Skeletal muscle tissue (tissue), 4 donors: Measurements from ENCODE around the gene BNIP3. TPM values are rescaled to one million over a fixed set of nuclear protein-coding genes. Genes with fewer than 3 reads are reported as not detected.

Experiments used
- H3K27ac ChIP-seq: one replicate; pipeline ENCODE4 v1.7.0; 2013; ENCODE audit warnings: mild to moderate bottlenecking, low read depth, low read length, inconsistent platforms
- H3K27me3 ChIP-seq, 3 donors: one replicate each; pipeline ENCODE4 v1.7.0; 2013; ENCODE audit warnings: low read length in 3 of 3; ENCODE audit not compliant: control insufficient read depth in 3 of 3, insufficient read depth in 3 of 3
- H3K36me3 ChIP-seq, 3 donors: one replicate each; pipeline ENCODE4 v1.7.0; 2013; ENCODE audit warnings: low read length in 3 of 3; ENCODE audit not compliant: control insufficient read depth in 3 of 3, insufficient read depth in 3 of 3
- H3K4me1 ChIP-seq, 3 donors: one replicate each; pipeline ENCODE4 v1.7.0; 2013; ENCODE audit warnings: low read length in 3 of 3, mild to moderate bottlenecking in 3 of 3; ENCODE audit not compliant: control insufficient read depth in 3 of 3, insufficient read depth in 3 of 3
- H3K4me3 ChIP-seq, 3 donors: one replicate each; pipeline ENCODE4 v1.7.0; 2013; ENCODE audit warnings: low read length in 3 of 3
- H3K9ac ChIP-seq, 3 donors: one replicate each; pipeline ENCODE4 v1.7.0; 2013; ENCODE audit warnings: low read length in 3 of 3, mild to moderate bottlenecking in 3 of 3, moderate library complexity in 2 of 3, low read depth in 1 of 3
- H3K9me3 ChIP-seq, 3 donors: one replicate each; pipeline ENCODE4 v1.7.0; 2013; ENCODE audit warnings: low read length in 3 of 3; ENCODE audit not compliant: control insufficient read depth in 3 of 3
- total RNA-seq: library from RNA; depleted of rRNA; stranded (reverse); fragments of >200 nt; gene quantifications from one replicate; pipeline ENCODE4 v1.2.3, GENCODE V29; 2014
- donor health status: Osteomylitis.

The BNIP3 gene
- total RNA-seq, 1 donor from 2014 or later, result 20.9 TPM

DNA sequence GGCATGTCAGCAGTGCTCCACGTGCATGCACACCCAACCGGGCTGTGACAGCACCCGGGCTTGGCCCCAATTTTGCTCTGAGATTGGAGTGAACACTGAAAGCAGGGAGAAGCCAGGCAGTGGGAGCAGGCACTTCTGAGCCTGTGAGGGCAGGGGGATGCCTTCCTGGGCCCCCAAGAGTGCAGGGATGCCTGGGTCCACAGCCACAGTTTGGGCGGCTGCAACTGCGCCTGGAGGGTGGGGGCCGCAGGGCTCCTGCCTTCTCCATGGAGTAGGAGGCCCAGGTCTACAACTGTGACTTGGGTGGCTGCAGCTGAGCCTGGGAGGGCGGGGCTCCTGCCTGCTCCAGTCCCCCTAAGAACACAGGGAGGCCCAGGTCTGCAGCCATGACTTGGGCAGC, 37.6 kb upstream of the BNIP3 start:
- Histone ChIP-seq H3K27ac (no peak overlapping the region), H3K27me3 (peaks cover 0 to 6% (median 4%) of the 10 kb centered on the region in 3 donors), H3K4me3 (no peak overlapping the region), H3K4me1 (peaks cover 7 to 11% (median 10%) of the 10 kb centered on the region in 3 donors), H3K9ac (no peak overlapping the region), H3K36me3 (no peaks in the 10 kb centered on the region), H3K9me3 (no peaks in the 10 kb centered on the region)

DNA sequence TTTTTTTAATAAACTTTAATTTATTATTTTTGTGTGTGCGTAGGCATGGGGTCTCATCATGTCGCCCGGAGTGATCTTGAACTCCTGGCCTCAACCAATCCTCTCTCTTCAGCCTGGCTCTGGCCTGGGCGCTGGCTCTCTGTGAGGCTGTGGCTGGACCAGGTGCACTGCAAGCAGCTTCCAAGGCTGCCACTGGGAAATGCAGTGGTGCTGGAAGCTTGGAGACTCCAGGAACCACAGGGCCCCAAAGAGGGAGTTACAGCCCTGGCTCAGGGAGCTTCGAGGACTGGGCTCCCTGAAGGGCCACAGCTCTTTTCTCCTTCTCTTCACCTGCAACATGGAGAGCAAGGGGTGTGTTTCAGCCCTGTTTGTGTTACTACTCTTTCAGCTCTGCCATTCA, 36.7 kb upstream of the BNIP3 start:
- H3K9me3 ChIP-seq, result no peaks in the 10 kb centered on the region
- no peak overlapping the region for H3K4me3 ChIP-seq
- peaks cover 0 to under 1% (median 0%) of the 10 kb centered on the region in 3 donors for H3K27me3 ChIP-seq
- peaks cover 3 to 7% (median 6%) of the 10 kb centered on the region in 3 donors for H3K4me1 ChIP-seq
- H3K36me3 ChIP-seq, result no peaks in the 10 kb centered on the region
- H3K27ac ChIP-seq, result no peak overlapping the region
- H3K9ac ChIP-seq, result no peak overlapping the region

DNA sequence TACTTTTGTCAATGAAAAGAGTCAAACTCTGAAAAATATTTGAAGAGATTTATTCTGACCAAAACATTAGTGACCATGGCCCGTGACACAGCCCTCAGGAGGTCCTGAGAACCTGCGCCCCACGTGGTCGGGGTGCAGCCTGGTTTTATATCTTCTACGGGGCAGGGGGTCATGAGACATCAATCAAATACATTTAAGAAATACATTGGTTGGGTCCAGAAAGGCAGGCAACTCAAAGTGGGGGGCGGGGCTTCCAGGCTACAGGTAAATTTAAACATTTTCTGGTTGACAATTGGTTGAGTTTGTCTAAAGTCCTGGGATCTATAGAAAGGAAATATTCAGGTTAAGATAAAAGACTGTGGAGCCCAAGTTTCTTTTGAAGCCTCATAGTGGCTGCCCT, 34.8 kb upstream of the BNIP3 start:
- no peak overlapping the region for H3K27ac ChIP-seq
- H3K9me3 ChIP-seq, result no peaks in the 10 kb centered on the region
- no peak overlapping the region for H3K4me3 ChIP-seq
- no peak overlapping the region for H3K9ac ChIP-seq
- H3K4me1 ChIP-seq, result peaks cover 0 to 2% (median 1%) of the 10 kb centered on the region in 3 donors
- no peaks in the 10 kb centered on the region for H3K36me3 ChIP-seq
- H3K27me3 ChIP-seq, result no peaks in the 10 kb centered on the region

DNA sequence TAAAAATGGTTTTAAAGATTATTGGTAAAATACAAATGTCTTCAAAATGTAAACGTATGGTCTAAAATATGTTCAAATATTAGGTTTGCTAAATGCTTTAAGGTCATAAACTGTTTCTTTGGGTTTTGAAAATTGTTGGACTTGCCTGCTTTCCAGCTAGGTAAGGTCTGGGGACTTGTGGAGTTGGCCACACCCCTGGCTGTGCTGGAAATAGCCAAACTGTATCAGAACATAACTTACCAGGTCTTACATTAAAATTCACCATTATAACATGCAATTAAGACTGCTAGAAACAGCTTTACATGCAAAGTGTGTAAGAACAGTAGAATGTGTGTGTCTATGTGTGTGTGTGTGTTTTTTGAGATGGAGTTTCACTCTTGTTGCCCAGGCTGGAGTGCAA, 29.7 kb upstream of the BNIP3 start:
- H3K9me3 ChIP-seq, result no peaks in the 10 kb centered on the region
- no peak overlapping the region for H3K4me3 ChIP-seq
- H3K36me3 ChIP-seq, result no peaks in the 10 kb centered on the region
- no peak overlapping the region for H3K9ac ChIP-seq
- peaks cover 0 to 6% (median 3%) of the 10 kb centered on the region in 3 donors for H3K4me1 ChIP-seq
- no peaks in the 10 kb centered on the region for H3K27me3 ChIP-seq
- no peak overlapping the region for H3K27ac ChIP-seq

DNA sequence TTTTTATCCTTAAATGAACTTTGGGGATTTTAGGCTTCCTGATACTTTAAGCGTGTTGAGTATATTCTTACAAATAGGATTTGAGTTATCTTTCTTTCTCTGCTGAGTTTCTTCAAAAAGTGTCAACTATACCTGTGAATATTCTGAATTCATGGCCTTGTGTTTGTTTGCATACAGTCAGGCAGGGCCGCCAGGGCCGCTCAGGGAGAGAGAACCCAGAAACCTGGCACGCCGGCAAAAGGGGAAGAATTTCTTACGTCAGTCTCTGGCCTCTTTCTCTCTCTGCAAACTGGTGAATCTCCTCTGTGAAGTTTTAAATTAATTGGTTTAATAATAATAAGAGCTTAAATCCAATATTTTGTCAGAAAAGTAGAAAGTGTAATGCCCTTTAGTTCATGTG, 29.3 kb upstream of the BNIP3 start:
- H3K4me1 ChIP-seq, result peaks cover 0 to 6% (median 3%) of the 10 kb centered on the region in 3 donors
- no peak overlapping the region for H3K27ac ChIP-seq
- no peak overlapping the region for H3K9ac ChIP-seq
- H3K9me3 ChIP-seq, result no peaks in the 10 kb centered on the region
- H3K27me3 ChIP-seq, result no peaks in the 10 kb centered on the region
- no peaks in the 10 kb centered on the region for H3K36me3 ChIP-seq
- H3K4me3 ChIP-seq, result no peak overlapping the region

DNA sequence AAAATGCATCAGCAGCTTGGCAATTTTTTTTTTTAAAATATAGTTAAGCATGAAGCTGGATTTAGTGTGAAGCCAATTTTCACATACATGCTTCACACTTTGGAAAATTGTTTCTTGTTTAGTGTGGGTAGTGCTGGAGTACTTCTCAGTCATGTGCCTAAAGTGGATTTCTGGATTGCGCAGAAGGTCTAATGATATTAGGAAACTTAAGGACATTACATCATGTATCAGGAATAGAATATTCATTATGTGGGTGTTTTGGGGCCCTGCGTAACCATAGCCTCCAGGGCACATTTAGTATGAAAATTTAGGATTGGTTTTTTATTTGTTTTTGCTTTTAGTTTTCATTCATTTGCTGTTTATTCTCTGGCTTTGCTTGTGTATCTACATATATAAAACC, 28.8 kb upstream of the BNIP3 start:
- Histone ChIP-seq H3K27me3 (no peaks in the 10 kb centered on the region), H3K9ac (no peak overlapping the region), H3K9me3 (no peaks in the 10 kb centered on the region), H3K4me3 (no peak overlapping the region), H3K4me1 (peaks cover 0 to 6% (median 3%) of the 10 kb centered on the region in 3 donors), H3K27ac (no peak overlapping the region), H3K36me3 (no peaks in the 10 kb centered on the region)

DNA sequence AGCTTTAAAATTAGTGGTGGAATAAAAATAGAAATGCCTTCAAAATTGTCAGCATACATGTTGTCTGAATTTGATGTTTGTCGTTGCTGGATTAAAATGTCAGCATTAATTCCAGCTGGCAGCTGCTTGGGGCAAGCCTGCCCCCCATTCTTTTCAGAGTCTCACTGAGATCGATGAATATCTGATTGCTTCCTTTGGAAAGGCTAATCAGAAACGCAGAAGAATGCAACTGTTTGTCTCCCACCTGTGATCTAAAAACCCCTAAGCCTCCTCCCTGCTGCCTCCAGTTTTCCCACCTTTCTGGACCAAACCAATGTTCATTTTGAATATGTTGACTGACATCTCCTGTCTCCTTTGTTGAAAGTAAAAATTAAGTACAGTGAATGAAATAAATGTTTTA, 27.9 kb upstream of the BNIP3 start:
- no peak overlapping the region for H3K9ac ChIP-seq
- H3K36me3 ChIP-seq, result no peaks in the 10 kb centered on the region
- no peak overlapping the region for H3K27ac ChIP-seq
- no peaks in the 10 kb centered on the region for H3K27me3 ChIP-seq
- H3K4me3 ChIP-seq, result no peak overlapping the region
- H3K9me3 ChIP-seq, result no peaks in the 10 kb centered on the region
- H3K4me1 ChIP-seq, result peaks cover 0 to 5% (median 3%) of the 10 kb centered on the region in 3 donors

DNA sequence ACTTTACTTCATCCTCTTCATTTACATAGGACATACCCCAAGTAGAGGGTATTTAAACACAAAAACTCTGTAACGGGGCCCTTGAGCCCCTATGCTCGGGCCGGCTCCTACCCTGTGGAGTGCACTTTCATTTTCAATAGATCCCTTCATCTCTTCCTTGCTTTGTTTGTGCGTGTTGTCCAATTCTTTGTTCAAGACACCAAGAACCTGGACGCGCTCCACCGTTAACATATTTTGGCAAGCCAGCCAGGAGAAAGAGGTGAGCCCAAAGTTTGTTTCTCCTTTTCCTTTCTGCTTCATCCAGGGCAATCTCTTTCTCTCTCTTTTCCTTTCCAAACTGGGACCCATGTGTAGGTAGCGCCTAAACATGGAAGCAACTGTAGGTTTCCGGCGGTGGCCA, 26.0 kb upstream of the BNIP3 start:
- no peaks in the 10 kb centered on the region for H3K27me3 ChIP-seq
- H3K27ac ChIP-seq, result no peak overlapping the region
- peaks cover 0 to 4% (median 3%) of the 10 kb centered on the region in 3 donors for H3K4me1 ChIP-seq
- H3K36me3 ChIP-seq, result no peaks in the 10 kb centered on the region
- H3K9me3 ChIP-seq, result no peaks in the 10 kb centered on the region
- no peak overlapping the region for H3K9ac ChIP-seq
- no peak overlapping the region for H3K4me3 ChIP-seq

DNA sequence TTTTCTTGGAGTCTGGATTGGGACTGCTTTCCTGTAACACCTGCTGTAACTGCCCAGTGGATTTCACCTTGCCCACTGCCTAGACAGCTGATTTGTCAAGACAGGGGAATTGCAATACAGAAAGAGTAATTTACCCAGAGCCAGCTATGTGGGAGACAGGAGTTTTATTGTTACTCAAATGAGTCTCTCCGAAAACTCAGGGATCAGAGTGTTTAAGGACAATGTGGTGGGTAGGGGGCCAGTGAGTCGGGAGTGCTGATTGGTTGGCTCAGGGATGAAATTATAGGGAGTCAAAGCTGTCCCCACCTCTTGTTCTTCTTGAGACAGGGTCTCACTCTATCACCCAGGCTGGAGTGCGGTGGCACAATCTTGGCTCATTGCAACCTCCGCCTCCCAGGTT, 25.2 kb upstream of the BNIP3 start:
- Histone ChIP-seq H3K4me1 (peaks cover 0 to 4% (median 3%) of the 10 kb centered on the region in 3 donors), H3K4me3 (no peak overlapping the region), H3K9me3 (no peaks in the 10 kb centered on the region), H3K27me3 (no peaks in the 10 kb centered on the region), H3K27ac (no peak overlapping the region), H3K9ac (no peak overlapping the region), H3K36me3 (no peaks in the 10 kb centered on the region)

DNA sequence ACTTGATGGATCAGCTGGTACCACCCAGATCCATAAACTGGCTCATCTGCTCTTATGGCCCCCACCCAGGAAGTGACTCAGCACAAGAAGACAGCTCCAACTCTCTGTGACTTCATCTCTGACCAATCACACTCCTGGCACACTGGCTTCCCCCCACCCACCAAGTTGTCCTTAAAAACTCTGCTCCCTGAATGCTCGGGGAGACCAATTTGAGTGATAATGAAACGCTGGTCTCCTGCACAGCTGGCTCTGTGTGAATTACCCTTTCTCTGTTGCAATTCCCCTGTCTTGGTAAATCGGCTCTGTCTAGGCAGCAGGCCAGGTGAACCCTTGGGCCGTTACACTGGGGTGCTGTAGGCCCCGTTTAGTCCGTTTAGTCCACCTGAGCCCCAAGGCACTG, 23.4 kb upstream of the BNIP3 start:
- Histone ChIP-seq H3K9me3 (no peaks in the 10 kb centered on the region), H3K4me3 (no peak overlapping the region), H3K27me3 (no peaks in the 10 kb centered on the region), H3K4me1 (peaks cover 0 to 2% (median 0%) of the 10 kb centered on the region in 3 donors), H3K27ac (no peak overlapping the region), H3K36me3 (no peaks in the 10 kb centered on the region), H3K9ac (no peak overlapping the region)

DNA sequence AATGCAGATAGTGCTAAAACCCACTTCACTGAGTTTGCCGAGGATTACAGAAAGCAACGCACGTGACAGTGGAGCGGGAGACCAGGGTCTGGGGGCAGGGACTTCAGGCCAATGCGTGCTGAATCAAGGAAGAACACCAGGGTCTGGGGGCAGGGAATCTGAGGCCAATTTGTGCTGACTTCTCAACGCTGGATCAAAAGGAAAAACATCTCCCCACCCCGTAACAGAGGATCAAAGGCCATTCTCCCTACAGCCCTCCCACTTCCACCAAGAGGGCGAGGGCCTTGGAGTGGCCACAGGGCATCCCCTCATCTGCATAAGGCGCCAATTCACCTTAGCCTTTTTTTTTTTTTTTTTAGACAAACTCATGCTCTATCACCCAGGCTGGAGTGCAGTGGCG, 22.3 kb upstream of the BNIP3 start:
- Histone ChIP-seq H3K36me3 (no peaks in the 10 kb centered on the region), H3K4me1 (peaks cover 0 to under 1% (median under 1%) of the 10 kb centered on the region in 3 donors), H3K4me3 (no peak overlapping the region), H3K9me3 (no peaks in the 10 kb centered on the region), H3K27ac (no peak overlapping the region), H3K9ac (no peak overlapping the region), H3K27me3 (no peaks in the 10 kb centered on the region)
